IMR-90 (cell line): ENCODE results near the gene SLC7A6. TPM values are rescaled to one million over a fixed set of nuclear protein-coding genes. Genes with fewer than 3 reads are reported as not detected.

Source experiments
- ATAC-seq: fragments of 200-7000 bp; cut with Tn5 transposase; 2 replicates; pipeline ENCODE4 v1.9.1; 2020; ENCODE audit warnings: low read depth, mild to moderate bottlenecking, moderate library complexity
- BruUV-seq: library from RNA; stranded (reverse); fragments of 400-500 nt; replicated peaks from 2 replicates; lab custom pipeline; 2021; lab: Mats Ljungman, UMichigan
- CTCF ChIA-PET: fragments of 300-600 bp; formaldehyde crosslinking; extraction: SDS; loops from one replicate; lab custom pipeline; 2021; ENCODE audit warnings: antibody characterized with exemption; lab: Yijun Ruan, JAX
- POLR2A ChIA-PET: fragments of 300-600 bp; sonication (Branson Sonifier 250); formaldehyde crosslinking; loops from one replicate; lab custom pipeline; 2022; ENCODE audit warnings: antibody characterized with exemption; ENCODE audit not compliant: unreplicated experiment; lab: Charles Lee
- DNase-seq: peaks from one replicate; pipeline ENCODE4 v3.0.0; 2013
- H2AFZ ChIP-seq: replicated peaks from 2 replicates; pipeline ENCODE3; 2013; ENCODE audit warnings: low read length, mild to moderate bottlenecking; ENCODE audit not compliant: poor library complexity
- H2AK5ac ChIP-seq: 2 replicates; pipeline ENCODE4 v1.6.1; 2013; ENCODE audit warnings: low read depth, low read length, inconsistent platforms
- H2AK9ac ChIP-seq: replicated peaks from 2 replicates; pipeline ENCODE3; 2013; ENCODE audit warnings: mild to moderate bottlenecking, low read depth, low read length, moderate library complexity; ENCODE audit not compliant: poor library complexity
- H2BK120ac ChIP-seq: 2 replicates; pipeline ENCODE4 v1.6.1; 2013; ENCODE audit warnings: low read depth, low read length, inconsistent platforms
- H2BK15ac ChIP-seq: 3 replicates; pipeline ENCODE4 v1.6.1; 2013; ENCODE audit warnings: low read depth, low read length, inconsistent platforms
- H2BK20ac ChIP-seq: 2 replicates; pipeline ENCODE4 v1.6.1; 2013; ENCODE audit warnings: low read depth, mild to moderate bottlenecking, inconsistent platforms, low read length, moderate library complexity
- H2BK5ac ChIP-seq: 2 replicates; pipeline ENCODE4 v1.6.1; 2013; ENCODE audit warnings: mild to moderate bottlenecking, low read depth, low read length, inconsistent platforms; ENCODE audit not compliant: poor library complexity, severe bottlenecking
- H3K14ac ChIP-seq: replicated peaks from 2 replicates; pipeline ENCODE4 v1.6.1; 2013; ENCODE audit warnings: low read depth, low read length, inconsistent platforms
- H3K18ac ChIP-seq: 2 replicates; pipeline ENCODE4 v1.6.1; 2013; ENCODE audit warnings: low read depth, low read length, control low read depth
- H3K23ac ChIP-seq: 2 replicates; pipeline ENCODE4 v1.6.1; 2013; ENCODE audit warnings: low read depth, low read length, inconsistent platforms
- H3K27ac ChIP-seq: 2 replicates; pipeline ENCODE4 v1.5.1; 2013; ENCODE audit warnings: mild to moderate bottlenecking, control low read depth, low read length; ENCODE audit not compliant: insufficient read depth
- H3K27me3 ChIP-seq: 2 replicates; pipeline ENCODE4 v1.6.1; 2013; ENCODE audit warnings: low read length; ENCODE audit not compliant: control insufficient read depth, insufficient read depth
- H3K36me3 ChIP-seq: 2 replicates; pipeline ENCODE4 v1.6.1; 2013; ENCODE audit warnings: low read length, mixed read lengths; ENCODE audit not compliant: control insufficient read depth, insufficient read depth
- H3K4ac ChIP-seq: 2 replicates; pipeline ENCODE4 v1.6.1; 2013; ENCODE audit warnings: low read depth, low read length, inconsistent platforms
- H3K4me1 ChIP-seq: 2 replicates; pipeline ENCODE4 v1.6.1; 2013; ENCODE audit warnings: low read length, mixed read lengths; ENCODE audit not compliant: control insufficient read depth, insufficient read depth
- H3K4me2 ChIP-seq: 2 replicates; pipeline ENCODE4 v1.6.1; 2013; ENCODE audit warnings: low read depth, mild to moderate bottlenecking, control low read depth, low read length, moderate library complexity
- H3K4me3 ChIP-seq: 2 replicates; pipeline ENCODE4 v1.5.1; 2013; ENCODE audit warnings: low read depth, mild to moderate bottlenecking, control low read depth, low read length, moderate library complexity; ENCODE audit not compliant: insufficient read depth
- H3K56ac ChIP-seq: 2 replicates; pipeline ENCODE4 v1.6.1; 2013; ENCODE audit warnings: low read length, inconsistent platforms; ENCODE audit not compliant: insufficient read depth; ENCODE audit errors: extremely low read depth
- H3K79me1 ChIP-seq, 2 experiments: 2 replicates each; pipeline ENCODE4 v1.6.1; 2013; ENCODE audit warnings: low read length in 2 of 2, inconsistent platforms in 1 of 2, low read depth in 1 of 2
- H3K9ac ChIP-seq: 2 replicates; pipeline ENCODE4 v1.6.1; 2013; ENCODE audit warnings: low read depth, low read length, control low read depth
- H3K9me1 ChIP-seq: 2 replicates; pipeline ENCODE4 v1.6.1; 2013; ENCODE audit warnings: low read length, inconsistent platforms; ENCODE audit not compliant: insufficient read depth
- H3K9me3 ChIP-seq: 2 replicates; pipeline ENCODE4 v1.6.1; 2013; ENCODE audit warnings: low read length; ENCODE audit not compliant: control insufficient read depth, insufficient read depth
- H4K20me1 ChIP-seq: 2 replicates; pipeline ENCODE4 v1.6.1; 2013; ENCODE audit warnings: low read length, inconsistent platforms; ENCODE audit not compliant: insufficient read depth
- H4K5ac ChIP-seq: 2 replicates; pipeline ENCODE4 v1.6.1; 2013; ENCODE audit warnings: mild to moderate bottlenecking, low read depth, low read length, control low read depth
- H4K8ac ChIP-seq, 2 experiments: 2 replicates each; pipeline ENCODE4 v1.6.1; 2013; ENCODE audit warnings: low read depth in 2 of 2, low read length in 2 of 2, control low read depth in 1 of 2, inconsistent platforms in 1 of 2
- H4K91ac ChIP-seq: 2 replicates; pipeline ENCODE4 v1.6.1; 2013; ENCODE audit warnings: low read depth, low read length, inconsistent platforms; ENCODE audit not compliant: insufficient read depth
- BHLHE40 ChIP-seq: fragments of 150-350 bp; IDR thresholded peaks from 2 replicates; pipeline ENCODE4 v1.6.1; 2016; ENCODE audit warnings: mild to moderate bottlenecking, low read depth, low read length
- CEBPB ChIP-seq: IDR thresholded peaks from 2 replicates; pipeline ENCODE4 v1.6.1; 2012; ENCODE audit warnings: low read depth, low read length, improper control_type of control experiment
- CHD1 ChIP-seq: IDR thresholded peaks from 2 replicates; pipeline ENCODE4 v1.6.1; 2012; ENCODE audit warnings: low read depth, low read length, improper control_type of control experiment
- CTCF ChIP-seq: conservative IDR thresholded peaks from 2 replicates; pipeline ENCODE4 v1.5.1; 2012; ENCODE audit warnings: mild to moderate bottlenecking, low read depth, low read length, improper control_type of control experiment
- FOS ChIP-seq: fragments of 150-350 bp; IDR thresholded peaks from 2 replicates; pipeline ENCODE4 v1.6.1; 2016; ENCODE audit warnings: low read depth, low read length
- MAFK ChIP-seq: IDR thresholded peaks from 2 replicates; pipeline ENCODE4 v1.6.1; 2012; ENCODE audit warnings: low read depth, low read length, improper control_type of control experiment
- MAZ ChIP-seq: IDR thresholded peaks from 2 replicates; pipeline ENCODE4 v1.6.1; 2012; ENCODE audit warnings: low read depth, mild to moderate bottlenecking, low read length, improper control_type of control experiment, moderate library complexity, borderline replicate concordance
- MXI1 ChIP-seq: IDR thresholded peaks from 2 replicates; pipeline ENCODE4 v1.6.1; 2012; ENCODE audit warnings: low read depth, mild to moderate bottlenecking, low read length, moderate library complexity, borderline replicate concordance
- NFE2L2 ChIP-seq: fragments of 150-350 bp; IDR thresholded peaks from 2 replicates; pipeline ENCODE4 v1.6.1; 2016; ENCODE audit warnings: low read depth, mild to moderate bottlenecking, low read length
- POLR2A ChIP-seq: IDR thresholded peaks from 2 replicates; pipeline ENCODE4 v1.6.1; 2012; ENCODE audit warnings: mild to moderate bottlenecking, low read depth, low read length
- RAD21 ChIP-seq: IDR thresholded peaks from 2 replicates; pipeline ENCODE4 v1.6.1; 2012; ENCODE audit warnings: low read length, improper control_type of control experiment
- RCOR1 ChIP-seq: IDR thresholded peaks from 2 replicates; pipeline ENCODE4 v1.6.1; 2012; ENCODE audit warnings: mild to moderate bottlenecking, low read length, improper control_type of control experiment; ENCODE audit not compliant: insufficient replicate concordance
- RFX5 ChIP-seq: IDR thresholded peaks from 2 replicates; pipeline ENCODE4 v1.8.0; 2012; ENCODE audit warnings: low read depth, mild to moderate bottlenecking, low read length, moderate library complexity
- SMC3 ChIP-seq: fragments of 150-350 bp; IDR thresholded peaks from 2 replicates; pipeline ENCODE4 v1.6.1; 2016; ENCODE audit warnings: low read depth, mild to moderate bottlenecking, antibody characterized with exemption, low read length, moderate library complexity
- WGBS, 2 experiments: methylation state at CpG; one replicate each; pipeline versions ENCODE4 v1.1.5 to v1.1.7; 2013; ENCODE audit warnings: missing lambda C conversion rate in 2 of 2; ENCODE audit not compliant: insufficient read length in 1 of 2; ENCODE audit errors: extremely low coverage in 2 of 2; 5-methylcytosine and 5-hydroxymethylcytosine counted together
- dilution Hi-C: fragments of 300-500 bp; cut with HindIII; formaldehyde crosslinking; loops from one replicate; pipeline ENCODE4 v1.14.3; 2018; ENCODE audit warnings: low sequenced_read_pairs; ENCODE audit not compliant: unreplicated experiment
- in situ Hi-C: fragments of 300-500 bp; cut with MboI; formaldehyde crosslinking; loops from 3 replicates; pipeline ENCODE4 v1.14.3; 2019; ENCODE audit warnings: low sequenced_read_pairs, inconsistent platforms, mixed read lengths
- intact Hi-C: fragments of 100-400 bp; cut with micrococcal nuclease; formaldehyde crosslinking; loops from 2 replicates; pipeline ENCODE4 v1.10.0; 2022
- polyA plus RNA-seq, 3 experiments: library from polyadenylated mRNA; depleted of rRNA; stranded (reverse); fragments of >200 nt; gene quantifications; 2 replicates each; pipeline ENCODE4 v1.2.3, GENCODE V29; 2012; ENCODE audit warnings: low replicate concordance in 1 of 3
- total RNA-seq: library from RNA; depleted of rRNA; stranded (reverse); fragments of >200 nt; gene quantifications from 2 replicates; pipeline ENCODE4 v1.2.3, GENCODE V29; 2012
- TF ChIP-seq, protein P1 (sequence below): fragments of 150-350 bp; IDR thresholded peaks from 2 replicates; pipeline ENCODE4 v1.6.1; 2016; ENCODE audit warnings: low read depth, mild to moderate bottlenecking, low read length, moderate library complexity, borderline replicate concordance

The SLC7A6 gene
- total and polyA plus RNA-seq, 2 of the 4 experiments (the other 2 are of a cell fraction) = 29.4 to 36.1 TPM

DNA sequence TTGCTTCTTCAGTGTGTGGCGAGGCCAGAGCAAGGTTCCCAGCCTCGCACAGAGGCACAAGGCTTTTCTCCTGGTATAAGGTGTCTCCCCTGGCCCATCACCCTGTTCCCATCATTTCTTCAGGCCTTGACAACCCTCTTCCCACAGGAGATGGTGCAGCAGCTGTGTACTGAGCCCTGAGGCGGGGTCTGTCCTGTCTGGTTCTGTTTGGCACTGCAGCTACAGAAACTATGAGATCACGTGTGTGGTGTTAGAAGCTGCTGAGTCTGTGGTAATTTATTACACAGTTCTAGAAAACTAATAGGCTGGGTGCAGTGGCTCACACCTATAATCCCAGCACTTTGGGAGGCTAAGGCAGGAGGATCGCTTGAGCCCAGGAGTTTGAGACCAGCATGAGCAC, 11.9 kb upstream of the SLC7A6 start:
- Histone ChIP-seq H2AK5ac (no peak overlapping the region), H4K5ac (no peak overlapping the region), H2BK120ac (no peak overlapping the region), H3K27ac (no peak overlapping the region), H3K36me3 (peaks cover 25% of the 10 kb centered on the region), H2AFZ (no peak overlapping the region), H4K91ac (no peak overlapping the region), H2BK15ac (no peak overlapping the region), H3K14ac (no peak overlapping the region), H3K27me3 (no peaks in the 10 kb centered on the region), H3K9me1 (peaks cover 6% of the 10 kb centered on the region; the same call in 1 of the 2 replicates), H3K56ac (no peak overlapping the region), H2BK20ac (no peak overlapping the region), H3K9ac (no peak overlapping the region), H3K4me3 (no peak overlapping the region), H3K4me2 (no peak overlapping the region), H3K4me1 (peaks cover 2% of the 10 kb centered on the region), H2BK5ac (no peak overlapping the region), H3K18ac (no peak overlapping the region), H4K20me1 (no peaks in the 10 kb centered on the region), H4K8ac (no peak overlapping the region), H3K9me3 (no peaks in the 10 kb centered on the region), H3K23ac (no peak overlapping the region), H3K4ac (no peak overlapping the region), H2AK9ac (no peak overlapping the region), H3K79me1 (peaks cover 5 to 25% of the 10 kb centered on the region in 2 experiments; a peak in 3 of 4 replicates)
- dilution Hi-C loops = no loop called here
- TF ChIP-seq MAZ = no peak
- TF ChIP-seq MAFK = no peak
- TF ChIP-seq, protein P1, sequence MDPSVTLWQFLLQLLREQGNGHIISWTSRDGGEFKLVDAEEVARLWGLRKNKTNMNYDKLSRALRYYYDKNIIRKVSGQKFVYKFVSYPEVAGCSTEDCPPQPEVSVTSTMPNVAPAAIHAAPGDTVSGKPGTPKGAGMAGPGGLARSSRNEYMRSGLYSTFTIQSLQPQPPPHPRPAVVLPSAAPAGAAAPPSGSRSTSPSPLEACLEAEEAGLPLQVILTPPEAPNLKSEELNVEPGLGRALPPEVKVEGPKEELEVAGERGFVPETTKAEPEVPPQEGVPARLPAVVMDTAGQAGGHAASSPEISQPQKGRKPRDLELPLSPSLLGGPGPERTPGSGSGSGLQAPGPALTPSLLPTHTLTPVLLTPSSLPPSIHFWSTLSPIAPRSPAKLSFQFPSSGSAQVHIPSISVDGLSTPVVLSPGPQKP = no peak
- TF ChIP-seq RFX5 = no peak
- TF ChIP-seq POLR2A = no peak
- TF ChIP-seq RAD21 = no peak
- TF ChIP-seq NFE2L2 = no peak
- TF ChIP-seq BHLHE40 = no peak
- no peak for TF ChIP-seq CEBPB
- no peak for TF ChIP-seq CHD1
- no peak for TF ChIP-seq CTCF
- no peak for TF ChIP-seq FOS
- no peak for TF ChIP-seq SMC3
- no peak for TF ChIP-seq MXI1
- no peak for TF ChIP-seq RCOR1
- BruUV-seq = no TSS peak
- intact Hi-C loops = no loop called here
- WGBS, 2 experiments = no CpG with 5 or more reads among the region's 5 CpGs
- ATAC-seq = no peak
- in situ Hi-C loops = no loop called here
- no peak for DNase-seq
- ChIA-PET POLR2A (no interaction called here), CTCF (interaction anchor here (1.1 kb wide), 1 partner anchor 12 kb away, joined by 3 read pairs; the partner anchor contains the start of gene SLC7A6)
